GM18508 (cell line): ENCODE measurements around the gene NUCKS1.
"Not testable (repeated sequence)": the region's sequence is repeated elsewhere in the genome, so short reads cannot be mapped to it uniquely, and the experiment has no call there.

Experiments used
- ATAC-seq: cut with Tn5 transposase; IDR thresholded peaks from one replicate; pipeline ENCODE4 v1.9.1; 2021; ENCODE audit warnings: moderate number of reproducible peaks; ENCODE audit not compliant: insufficient read depth, unreplicated experiment

Gene NUCKS1

GRCh38 chr1:205735218-205735617 is 14.8 kb downstream of the NUCKS1 start:
- ATAC-seq = no peak

DNA sequence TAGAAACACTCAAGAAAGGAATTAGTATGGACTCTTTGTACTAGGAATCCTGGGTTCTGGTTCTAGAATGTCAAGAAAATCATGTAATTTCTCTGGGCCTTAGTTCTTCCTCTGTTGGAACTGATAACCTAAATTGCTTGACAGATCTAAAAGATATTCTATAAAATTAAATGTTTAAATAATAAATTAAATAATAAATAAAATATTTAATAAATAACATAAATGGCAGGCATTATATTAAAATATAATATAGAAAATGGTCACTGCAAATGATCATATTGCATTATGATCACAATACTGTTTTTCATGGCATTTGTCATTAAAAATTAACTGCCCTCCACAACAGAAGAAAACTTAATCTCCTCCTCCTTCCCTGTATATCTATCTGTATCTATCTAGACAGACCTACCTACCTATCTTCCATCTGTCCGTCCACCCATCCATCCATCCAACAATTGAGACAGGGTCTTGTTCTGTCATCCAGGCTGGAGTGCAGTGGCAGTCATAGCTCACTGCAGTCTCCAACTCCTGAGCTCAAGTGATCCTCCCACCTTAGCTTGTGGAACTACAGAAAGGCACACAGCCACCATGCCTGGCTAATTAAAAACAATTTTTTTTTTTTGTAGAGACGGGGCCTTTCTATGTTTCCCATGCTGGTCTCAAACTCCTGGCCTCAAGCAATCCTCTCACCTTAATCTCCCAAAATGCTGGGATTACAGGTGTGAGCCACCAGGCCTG is 16.4 kb downstream of the NUCKS1 start:
- no peak for ATAC-seq

- no peak for ATAC-seq
Measured at GRCh38 chr1:205729945-205730610, 19.9 kb downstream of the NUCKS1 start.

DNA sequence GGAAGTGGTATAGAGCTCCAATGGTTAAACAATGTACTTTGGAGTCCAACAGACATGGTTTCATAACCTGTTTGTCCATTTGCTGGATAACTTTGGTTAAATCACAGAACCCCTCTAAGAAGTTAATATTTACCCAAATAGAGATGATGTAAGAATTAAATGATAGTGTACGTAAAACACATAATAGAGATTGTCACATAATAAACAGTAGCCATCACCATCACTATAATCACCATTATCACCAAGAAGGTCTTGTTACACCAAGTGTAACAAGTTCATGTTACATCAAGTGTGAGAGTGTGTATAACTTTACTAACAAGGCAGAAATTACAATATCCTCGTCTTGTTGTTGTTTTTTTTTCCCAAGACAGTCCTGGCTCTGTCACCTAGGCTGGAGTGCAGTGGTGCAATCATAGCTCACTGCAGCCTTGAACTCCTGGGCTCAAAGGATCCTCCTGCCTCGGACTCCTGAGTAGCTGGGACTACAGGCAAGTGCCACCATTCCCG is 23.3 kb downstream of the NUCKS1 start:
- ATAC-seq = no peak

DNA sequence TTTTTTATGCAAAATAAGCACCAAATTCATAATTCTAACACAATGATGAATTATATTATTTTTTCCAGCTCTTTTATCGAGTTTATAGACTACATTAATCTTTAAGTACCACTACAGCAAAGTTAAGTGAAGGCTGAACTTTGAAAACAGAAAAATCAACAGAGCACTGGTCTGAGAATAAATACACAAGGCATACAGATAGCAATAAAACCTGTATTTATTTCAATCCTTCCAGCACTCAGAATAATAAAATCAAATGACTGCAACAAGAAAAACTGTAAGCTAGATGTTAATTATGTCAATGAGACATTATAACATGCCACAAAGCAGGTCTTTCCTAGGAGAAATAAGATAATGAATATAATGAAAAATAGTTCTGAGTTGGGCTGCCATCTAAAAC is 24.5 kb downstream of the NUCKS1 start:
- no peak for ATAC-seq

GRCh38 chr1:205720740-205721139 is 29.2 kb downstream of the NUCKS1 start:
- not testable (repeated sequence) for ATAC-seq

GRCh38 chr1:205719762-205720161 is 30.2 kb downstream of the NUCKS1 start:
- no peak for ATAC-seq

- no peak for ATAC-seq
Measured at GRCh38 chr1:205719015-205719414, 31.0 kb downstream of the NUCKS1 start.

- ATAC-seq = no peak
Measured at GRCh38 chr1:205716371-205717132, 33.4 kb downstream of the NUCKS1 start.

GRCh38 chr1:205715628-205716027 is 34.4 kb downstream of the NUCKS1 start:
- no peak for ATAC-seq

- no peak for ATAC-seq
Measured at GRCh38 chr1:205714906-205715246, 35.1 kb downstream of the NUCKS1 start.

- ATAC-seq = no peak
Measured at GRCh38 chr1:205714190-205714905, 35.6 kb downstream of the NUCKS1 start.

GRCh38 chr1:205711105-205712048 is 38.6 kb downstream of the NUCKS1 start:
- no peak for ATAC-seq

- ATAC-seq = no peak
Measured at GRCh38 chr1:205710201-205711062, 39.5 kb downstream of the NUCKS1 start.

- ATAC-seq = no peak
Measured at GRCh38 chr1:205709640-205710039, 40.3 kb downstream of the NUCKS1 start.

DNA sequence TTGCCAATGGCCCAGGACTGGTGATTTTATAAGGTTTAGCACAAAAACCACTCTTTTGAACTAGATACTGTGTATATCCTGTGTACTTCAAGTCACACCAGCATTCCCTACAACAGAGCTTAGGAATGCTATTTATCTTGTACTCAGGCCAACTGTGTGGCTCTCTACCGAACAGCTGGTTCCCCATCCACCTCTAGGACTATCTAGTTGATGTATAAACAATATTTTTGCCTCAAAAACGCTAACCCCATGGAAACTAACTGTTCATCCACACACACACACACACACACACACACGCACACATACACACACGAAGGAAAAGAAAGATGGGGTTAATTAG is 41.0 kb downstream of the NUCKS1 start:
- ATAC-seq = no peak

DNA sequence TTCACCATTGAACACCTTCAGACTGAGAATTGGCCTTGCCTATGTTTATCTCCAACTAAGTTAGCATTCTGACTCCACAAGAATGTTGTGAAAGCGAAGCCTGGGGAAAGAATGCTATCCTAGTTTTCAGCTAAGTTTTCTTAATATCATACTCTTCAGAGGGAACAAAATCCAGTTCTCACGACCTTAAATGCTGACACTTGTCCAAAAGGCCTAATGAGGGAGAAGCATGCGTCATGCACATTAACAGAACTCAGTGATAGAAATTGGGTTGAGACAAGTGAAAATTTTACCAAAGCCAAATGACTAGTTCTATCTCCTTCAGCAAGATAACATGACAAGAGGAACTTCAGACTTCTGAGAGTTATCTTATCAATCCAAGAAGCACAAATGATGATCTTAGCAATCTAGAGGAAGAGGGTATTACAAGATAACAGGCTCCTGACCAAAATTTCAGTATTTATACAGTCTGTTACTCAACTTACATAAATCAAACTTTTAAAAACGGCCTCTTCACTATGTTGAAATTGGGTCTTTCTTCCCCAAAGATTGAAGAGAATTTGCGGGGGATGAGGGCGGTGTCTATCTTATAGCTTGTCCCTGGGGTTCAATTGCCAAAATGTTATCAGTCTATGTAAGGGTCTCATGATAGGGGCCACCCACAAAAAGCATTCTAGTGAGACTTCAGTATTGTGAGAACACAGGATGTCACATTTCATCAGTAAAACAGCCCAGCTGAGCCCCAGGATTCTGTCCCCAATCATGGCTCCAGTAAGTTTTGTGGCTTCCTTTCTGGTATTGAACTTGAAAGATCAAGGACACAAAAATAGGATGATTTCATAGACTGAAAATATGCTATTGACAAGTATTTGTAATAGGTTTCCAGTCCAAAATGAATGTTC is 43.1 kb downstream of the NUCKS1 start:
- ATAC-seq = no peak

DNA sequence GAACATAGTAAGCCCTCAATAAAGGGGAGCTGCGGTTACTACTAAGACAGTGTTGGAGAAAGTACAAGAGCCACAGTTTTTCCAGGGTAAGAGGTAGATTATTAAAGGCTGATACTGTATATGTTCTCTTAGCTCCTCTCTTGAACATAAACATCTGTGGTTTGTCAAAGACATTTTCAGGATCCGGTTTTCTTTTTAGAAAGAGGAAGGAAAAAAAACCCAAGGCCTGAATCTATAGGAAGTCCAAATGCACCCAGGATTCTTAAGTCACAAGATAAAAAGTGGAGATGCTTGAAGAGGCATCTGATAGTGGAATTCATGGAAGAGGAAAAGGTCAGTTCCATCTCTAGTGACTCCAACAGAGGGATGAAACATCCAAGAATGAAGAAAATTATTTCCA is 45.1 kb downstream of the NUCKS1 start:
- ATAC-seq = no peak
